HG02588 (cell line): ENCODE data around the gene GHR.
"Not testable (repeated sequence)": the region's sequence is repeated elsewhere in the genome, so short reads cannot be mapped to it uniquely, and the experiment has no call there.

ENCODE experiments used
- ATAC-seq: cut with Tn5 transposase; IDR thresholded peaks from one replicate; pipeline ENCODE4 v1.9.1; 2021; ENCODE audit warnings: mild to moderate bottlenecking, moderate library complexity; ENCODE audit not compliant: unreplicated experiment

The GHR gene

GRCh38 chr5:42638972-42639371 lies 215.7 kb downstream of the GHR start:
- no peak for ATAC-seq

GRCh38 chr5:42640835-42641234 lies 217.6 kb downstream of the GHR start:
- no peak for ATAC-seq

- no peak for ATAC-seq
These were observed 218.2 kb downstream of the GHR start for GRCh38 chr5:42641336-42642005.

- no peak for ATAC-seq
These were observed 218.8 kb downstream of the GHR start for GRCh38 chr5:42642006-42642405.

GRCh38 chr5:42643360-42643759 lies 220.1 kb downstream of the GHR start:
- ATAC-seq: no peak

GRCh38 chr5:42645138-42645537 lies 221.9 kb downstream of the GHR start:
- no peak for ATAC-seq

GRCh38 chr5:42648036-42648435 lies 224.8 kb downstream of the GHR start:
- no peak for ATAC-seq

GRCh38 chr5:42648915-42649314 lies 225.7 kb downstream of the GHR start:
- ATAC-seq: no peak

GRCh38 chr5:42650084-42650483 lies 226.8 kb downstream of the GHR start:
- no peak for ATAC-seq

GRCh38 chr5:42653705-42654104 lies 230.5 kb downstream of the GHR start:
- ATAC-seq: no peak

- no peak for ATAC-seq
These were observed 231.4 kb downstream of the GHR start for GRCh38 chr5:42654645-42655044.

- no peak for ATAC-seq
These were observed 232.9 kb downstream of the GHR start for GRCh38 chr5:42655982-42656650.

- no peak for ATAC-seq
These were observed 233.4 kb downstream of the GHR start for GRCh38 chr5:42656651-42657015.

- ATAC-seq: not testable (repeated sequence)
These were observed 236.6 kb downstream of the GHR start for GRCh38 chr5:42659869-42660268.

GRCh38 chr5:42665857-42666256 lies 242.6 kb downstream of the GHR start:
- ATAC-seq: no peak

GRCh38 chr5:42666869-42667268 lies 243.6 kb downstream of the GHR start:
- no peak for ATAC-seq

- ATAC-seq: no peak
These were observed 245.0 kb downstream of the GHR start for GRCh38 chr5:42668254-42668653.

- no peak for ATAC-seq
These were observed 249.7 kb downstream of the GHR start for GRCh38 chr5:42672925-42673324.

- no peak for ATAC-seq
These were observed 252.4 kb downstream of the GHR start for GRCh38 chr5:42675602-42676001.

GRCh38 chr5:42676362-42676761 lies 253.1 kb downstream of the GHR start:
- ATAC-seq: no peak

GRCh38 chr5:42677156-42677842 lies 254.1 kb downstream of the GHR start:
- no peak for ATAC-seq

GRCh38 chr5:42680046-42680445 lies 256.8 kb downstream of the GHR start:
- no peak for ATAC-seq
